Immature natural killer cell (primary cell): ENCODE results near the gene HOXD9. TPM values are rescaled to one million over a fixed set of nuclear protein-coding genes. Genes with fewer than 3 reads are reported as not detected.

ENCODE experiments used
- DNase-seq, 3 donors: peaks; one replicate each; pipeline ENCODE4 v3.0.0; 2022; ENCODE audit warnings: mixed read lengths in 1 of 3
- H3K27ac Mint-ChIP-seq, 6 donors: one replicate each; pipeline ENCODE4 v1.8.0; 2020; ENCODE audit warnings: mixed read lengths in 6 of 6, mild to moderate bottlenecking in 5 of 6, inconsistent platforms in 4 of 6, moderate library complexity in 3 of 6
- H3K27me3 Mint-ChIP-seq, 3 donors: one replicate each; pipeline ENCODE4 v1.8.0; 2020 to 2021; ENCODE audit warnings: low read depth in 3 of 3, mild to moderate bottlenecking in 3 of 3, mixed read lengths in 3 of 3, moderate library complexity in 3 of 3, inconsistent platforms in 1 of 3
- H3K36me3 Mint-ChIP-seq, 3 donors: one replicate each; pipeline ENCODE4 v1.8.0; 2020; ENCODE audit warnings: mixed read lengths in 3 of 3, inconsistent platforms in 2 of 3, mild to moderate bottlenecking in 2 of 3
- H3K4me1 Mint-ChIP-seq, 2 donors: one replicate each; pipeline ENCODE4 v1.8.0; 2020; ENCODE audit warnings: inconsistent platforms in 2 of 2, mild to moderate bottlenecking in 2 of 2, mixed read lengths in 2 of 2, moderate library complexity in 1 of 2
- H3K4me3 Mint-ChIP-seq, 5 donors: one replicate each; pipeline ENCODE4 v1.8.0; 2020; ENCODE audit warnings: mild to moderate bottlenecking in 5 of 5, mixed read lengths in 5 of 5, inconsistent platforms in 3 of 5, moderate library complexity in 3 of 5
- H3K9me3 Mint-ChIP-seq, 6 donors: one replicate each; pipeline ENCODE4 v1.8.0; 2020; ENCODE audit warnings: mild to moderate bottlenecking in 6 of 6, mixed read lengths in 6 of 6, inconsistent platforms in 4 of 6, moderate library complexity in 3 of 6
- polyA plus RNA-seq, 3 donors: library from polyadenylated mRNA; unstranded; fragments of 300-500 nt; fragmentation: Illumina TruSeq; gene quantifications; one replicate each; pipeline ENCODE4 v1.2.3, GENCODE V29; 2021

HOXD9 gene
- polyA plus RNA-seq, 3 donors from 2014 or later = not detected

- Mint-ChIP-seq H3K36me3 (peaks cover 0 to 5% (median 0%) of the 10 kb centered on the region in 3 donors), H3K9me3 (peaks cover 0 to 17% (median 4%) of the 10 kb centered on the region in 6 donors), H3K27ac (peak overlapping the region in 1 of 6 donors; percentile 47), H3K27me3 (peaks cover 58 to 79% (median 76%) of the 10 kb centered on the region in 3 donors), H3K4me3 (peak overlapping the region; percentile 63 to 82 (median 67)), H3K4me1 (peaks cover 27 to 52% of the 10 kb centered on the region in 2 donors)
- DNase-seq = peak; percentile 38 to 52 (median 45)
Observed at GRCh38 chr2:176130147-176130956, 7.8 kb downstream of the HOXD9 start.

GRCh38 chr2:176130957-176131847 is 8.7 kb downstream of the HOXD9 start:
- Mint-ChIP-seq H3K4me1 (peaks cover 33 to 60% of the 10 kb centered on the region in 2 donors), H3K27me3 (peaks cover 65 to 81% (median 80%) of the 10 kb centered on the region in 3 donors), H3K9me3 (peaks cover 0 to 22% (median 6%) of the 10 kb centered on the region in 6 donors), H3K27ac (peak overlapping the region in 1 of 6 donors; percentile 47), H3K36me3 (peaks cover 0 to 5% (median 0%) of the 10 kb centered on the region in 3 donors), H3K4me3 (peak overlapping the region; percentile 63 to 98 (median 73))
- DNase-seq = no peak

- Mint-ChIP-seq H3K4me3 (peak overlapping the region; percentile 80 to 98 (median 86)), H3K27ac (peak overlapping the region in 1 of 6 donors; percentile 39)
Observed at GRCh38 chr2:176131848-176132158, 9.3 kb downstream of the HOXD9 start.

GRCh38 chr2:176132205-176133171 is 10.0 kb downstream of the HOXD9 start:
- Mint-ChIP-seq H3K27me3 (peaks cover 65 to 77% (median 74%) of the 10 kb centered on the region in 3 donors), H3K36me3 (peaks cover 0 to 5% (median 0%) of the 10 kb centered on the region in 3 donors), H3K27ac (peak overlapping the region in 1 of 6 donors; percentile 39), H3K9me3 (peaks cover 0 to 22% (median 5%) of the 10 kb centered on the region in 6 donors), H3K4me3 (peak overlapping the region; percentile 80 to 98 (median 86)), H3K4me1 (peaks cover 34 to 57% of the 10 kb centered on the region in 2 donors)
- DNase-seq = peak in 1 of 3 donors; percentile 32

More at GRCh38 chr2:176131848-176132158, 9.3 kb downstream of the HOXD9 start:
- peaks cover 0 to 5% (median 0%) of the 10 kb centered on the region in 3 donors for H3K36me3 Mint-ChIP-seq
- peaks cover 33 to 59% of the 10 kb centered on the region in 2 donors for H3K4me1 Mint-ChIP-seq
- H3K9me3 Mint-ChIP-seq = peaks cover 0 to 22% (median 5%) of the 10 kb centered on the region in 6 donors
- peaks cover 64 to 78% (median 77%) of the 10 kb centered on the region in 3 donors for H3K27me3 Mint-ChIP-seq
- DNase-seq = no peak

DNA sequence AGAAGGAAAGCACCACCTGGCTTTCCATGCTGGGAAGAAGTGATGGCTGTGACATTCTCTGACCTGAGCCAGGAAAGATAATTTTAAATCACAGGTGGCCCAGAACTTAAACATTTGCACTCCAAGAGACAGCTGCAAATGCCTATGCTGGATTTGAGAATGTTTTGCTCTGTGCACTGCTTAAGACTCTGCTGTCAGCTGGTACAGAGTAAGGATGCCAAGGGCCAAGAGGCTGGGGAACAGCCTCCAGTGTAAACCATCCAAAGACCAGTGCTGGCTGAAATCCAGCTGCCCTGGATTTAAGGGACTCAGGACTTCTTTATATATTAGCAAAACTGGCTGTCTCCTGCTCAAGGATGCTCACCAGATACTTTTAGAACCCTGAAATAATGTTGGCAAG is 10.9 kb downstream of the HOXD9 start:
- Mint-ChIP-seq H3K4me1 (peaks cover 30 to 53% of the 10 kb centered on the region in 2 donors), H3K4me3 (peak overlapping the region in 1 of 5 donors; percentile 8), H3K27ac (no peak overlapping the region)

DNA sequence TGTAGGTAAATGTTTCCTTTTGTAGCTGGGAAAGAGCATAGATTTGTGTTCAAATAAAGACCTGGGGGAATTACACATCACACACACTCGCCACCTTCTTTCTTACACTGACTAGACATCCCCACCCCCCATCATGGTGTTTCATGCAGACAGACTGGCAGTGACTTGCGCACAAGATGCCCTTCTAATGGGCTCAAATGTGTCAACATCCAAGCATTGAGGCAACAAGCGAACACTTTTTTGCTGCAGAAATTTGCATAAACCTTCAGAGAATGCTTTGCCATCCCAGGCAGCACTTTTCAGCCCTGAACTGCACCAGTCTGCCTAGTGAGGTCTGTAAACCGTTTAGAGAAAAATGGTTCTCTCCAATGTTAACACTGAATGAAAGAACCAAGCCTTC is 11.5 kb downstream of the HOXD9 start:
- H3K36me3 Mint-ChIP-seq = peaks cover 0 to 5% (median 3%) of the 10 kb centered on the region in 3 donors
- no peak overlapping the region for H3K27ac Mint-ChIP-seq
- peaks cover 67 to 76% (median 70%) of the 10 kb centered on the region in 3 donors for H3K27me3 Mint-ChIP-seq
- no peak overlapping the region for H3K4me3 Mint-ChIP-seq
- DNase-seq = no peak
- peaks cover 5 to 30% (median 8%) of the 10 kb centered on the region in 6 donors for H3K9me3 Mint-ChIP-seq
- H3K4me1 Mint-ChIP-seq = peaks cover 30 to 53% of the 10 kb centered on the region in 2 donors

More for the DNA sequence above, 10.9 kb downstream of the HOXD9 start:
- Mint-ChIP-seq H3K9me3 (peaks cover 2 to 24% (median 6%) of the 10 kb centered on the region in 6 donors), H3K27me3 (peaks cover 67 to 77% (median 68%) of the 10 kb centered on the region in 3 donors), H3K36me3 (peaks cover 0 to 5% (median 1%) of the 10 kb centered on the region in 3 donors)
- DNase-seq = no peak

- peaks cover 0 to 5% (median 3%) of the 10 kb centered on the region in 3 donors for H3K36me3 Mint-ChIP-seq
- DNase-seq = no peak
- H3K9me3 Mint-ChIP-seq = peaks cover 7 to 40% (median 10%) of the 10 kb centered on the region in 6 donors
- H3K27me3 Mint-ChIP-seq = peaks cover 69 to 78% (median 72%) of the 10 kb centered on the region in 3 donors
- no peak overlapping the region for H3K27ac Mint-ChIP-seq
- H3K4me3 Mint-ChIP-seq = no peak overlapping the region
- H3K4me1 Mint-ChIP-seq = peaks cover 32 to 54% of the 10 kb centered on the region in 2 donors
Observed at GRCh38 chr2:176135035-176135440, 12.5 kb downstream of the HOXD9 start.

DNA sequence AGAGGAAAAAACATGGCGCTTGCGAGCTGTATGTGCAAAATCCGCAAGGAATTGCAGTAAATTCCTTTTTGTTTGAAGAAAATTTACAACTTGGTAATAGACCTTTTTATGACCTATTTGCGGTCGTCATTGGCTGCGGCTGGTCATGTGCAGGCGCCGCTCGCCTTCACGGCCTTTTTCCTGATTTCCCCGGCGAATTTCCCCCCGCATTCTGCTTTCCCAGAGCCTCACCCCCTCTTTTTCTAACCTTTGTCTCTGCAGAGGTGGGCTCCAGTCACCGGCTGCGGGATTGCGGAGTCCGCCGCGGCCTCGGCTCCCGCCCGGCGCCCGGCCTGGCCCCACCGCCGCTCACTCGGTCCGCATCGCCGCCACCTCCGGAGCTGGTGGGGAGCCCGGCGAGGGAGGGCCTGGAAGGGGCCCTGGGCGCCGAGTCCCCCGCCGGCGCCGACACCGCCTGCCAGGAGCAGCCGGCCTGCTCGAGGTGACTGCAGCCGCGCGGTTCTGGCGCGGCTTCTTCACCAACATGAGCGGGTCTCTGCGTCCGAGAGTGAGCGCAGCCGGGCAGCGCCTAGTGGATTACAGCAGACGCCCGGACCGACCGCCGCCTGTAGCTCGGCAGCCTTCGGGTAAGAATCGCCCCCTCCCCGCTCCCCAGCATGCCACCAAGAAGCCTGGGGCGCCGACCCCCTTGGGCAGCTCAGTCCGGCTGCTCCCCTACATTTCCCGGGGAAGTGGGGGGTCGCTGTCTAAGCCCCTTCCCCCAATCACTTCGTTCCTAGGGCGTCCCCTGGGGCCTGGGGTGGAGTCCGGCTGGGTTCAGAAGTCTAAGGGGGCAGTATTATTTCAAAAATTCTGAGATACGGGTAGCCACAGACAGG is 14.1 kb downstream of the HOXD9 start:
- no peak for DNase-seq
- H3K4me1 Mint-ChIP-seq = peaks cover 29 to 50% of the 10 kb centered on the region in 2 donors
- no peak overlapping the region for H3K27ac Mint-ChIP-seq
- peaks cover 5 to 46% (median 11%) of the 10 kb centered on the region in 6 donors for H3K9me3 Mint-ChIP-seq
- peaks cover 0 to 5% (median 3%) of the 10 kb centered on the region in 3 donors for H3K36me3 Mint-ChIP-seq
- H3K4me3 Mint-ChIP-seq = peak overlapping the region in 3 of 5 donors; percentile 33 to 49 (median 46)
- H3K27me3 Mint-ChIP-seq = peaks cover 63 to 72% (median 66%) of the 10 kb centered on the region in 3 donors

GRCh38 chr2:176137252-176137580 is 14.7 kb downstream of the HOXD9 start:
- H3K36me3 Mint-ChIP-seq = peaks cover 0 to 3% (median 2%) of the 10 kb centered on the region in 3 donors
- peaks cover 60 to 70% (median 61%) of the 10 kb centered on the region in 3 donors for H3K27me3 Mint-ChIP-seq
- peaks cover 27 to 44% of the 10 kb centered on the region in 2 donors for H3K4me1 Mint-ChIP-seq
- H3K9me3 Mint-ChIP-seq = peaks cover 5 to 45% (median 11%) of the 10 kb centered on the region in 6 donors
- no peak overlapping the region for H3K27ac Mint-ChIP-seq
- no peak overlapping the region for H3K4me3 Mint-ChIP-seq
- DNase-seq = no peak

- Mint-ChIP-seq H3K9me3 (peaks cover 5 to 41% (median 11%) of the 10 kb centered on the region in 6 donors), H3K4me1 (peaks cover 23 to 37% of the 10 kb centered on the region in 2 donors), H3K27me3 (peaks cover 55 to 66% (median 57%) of the 10 kb centered on the region in 3 donors), H3K36me3 (peaks cover 0 to 3% (median 0%) of the 10 kb centered on the region in 3 donors), H3K4me3 (no peak overlapping the region), H3K27ac (no peak overlapping the region)
- no peak for DNase-seq
Observed at GRCh38 chr2:176137906-176138305, 15.4 kb downstream of the HOXD9 start.

DNA sequence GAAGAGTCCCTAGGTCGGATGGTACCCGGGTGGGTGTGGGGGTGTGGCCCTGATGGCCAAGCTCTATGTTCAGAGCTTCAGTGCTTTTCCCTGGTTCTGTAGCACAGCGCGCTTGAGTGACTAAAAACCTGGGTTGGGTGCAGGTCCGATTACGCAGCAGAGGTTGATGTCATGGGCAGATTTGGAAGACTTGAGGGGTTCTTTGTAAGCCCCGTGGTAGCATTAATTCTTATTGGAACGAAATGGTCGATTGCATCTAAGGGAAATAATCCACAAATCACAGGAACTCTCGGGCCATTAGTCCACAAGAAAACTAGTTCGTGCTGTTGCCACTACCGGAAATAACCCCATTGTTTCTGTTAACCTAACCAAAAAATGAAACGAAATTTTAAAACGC is 16.0 kb downstream of the HOXD9 start:
- Mint-ChIP-seq H3K27ac (no peak overlapping the region), H3K36me3 (peaks cover 0 to 3% (median 0%) of the 10 kb centered on the region in 3 donors), H3K4me3 (peak overlapping the region in 3 of 5 donors; percentile 4 to 56 (median 17)), H3K27me3 (peaks cover 48 to 61% (median 58%) of the 10 kb centered on the region in 3 donors), H3K4me1 (peaks cover 23 to 36% of the 10 kb centered on the region in 2 donors), H3K9me3 (peaks cover 5 to 40% (median 9%) of the 10 kb centered on the region in 6 donors)
- no peak for DNase-seq
